A172 (cell line): ENCODE measurements around the gene GRIP2. TPM values are rescaled to one million over a fixed set of nuclear protein-coding genes. Genes with fewer than 3 reads are reported as not detected.

Source experiments
- DNase-seq: peaks from one replicate; pipeline ENCODE4 v3.0.0-alpha.2; 2015; ENCODE audit warnings: low spot score
- total RNA-seq: library from RNA; depleted of rRNA; stranded (reverse); fragments of >200 nt; shearing (Covaris generic); gene quantifications from 2 replicates; pipeline ENCODE4 v1.2.3, GENCODE V29; 2014

GRIP2 gene
- total RNA-seq, 1 experiment from 2014 or later = not detected

DNA sequence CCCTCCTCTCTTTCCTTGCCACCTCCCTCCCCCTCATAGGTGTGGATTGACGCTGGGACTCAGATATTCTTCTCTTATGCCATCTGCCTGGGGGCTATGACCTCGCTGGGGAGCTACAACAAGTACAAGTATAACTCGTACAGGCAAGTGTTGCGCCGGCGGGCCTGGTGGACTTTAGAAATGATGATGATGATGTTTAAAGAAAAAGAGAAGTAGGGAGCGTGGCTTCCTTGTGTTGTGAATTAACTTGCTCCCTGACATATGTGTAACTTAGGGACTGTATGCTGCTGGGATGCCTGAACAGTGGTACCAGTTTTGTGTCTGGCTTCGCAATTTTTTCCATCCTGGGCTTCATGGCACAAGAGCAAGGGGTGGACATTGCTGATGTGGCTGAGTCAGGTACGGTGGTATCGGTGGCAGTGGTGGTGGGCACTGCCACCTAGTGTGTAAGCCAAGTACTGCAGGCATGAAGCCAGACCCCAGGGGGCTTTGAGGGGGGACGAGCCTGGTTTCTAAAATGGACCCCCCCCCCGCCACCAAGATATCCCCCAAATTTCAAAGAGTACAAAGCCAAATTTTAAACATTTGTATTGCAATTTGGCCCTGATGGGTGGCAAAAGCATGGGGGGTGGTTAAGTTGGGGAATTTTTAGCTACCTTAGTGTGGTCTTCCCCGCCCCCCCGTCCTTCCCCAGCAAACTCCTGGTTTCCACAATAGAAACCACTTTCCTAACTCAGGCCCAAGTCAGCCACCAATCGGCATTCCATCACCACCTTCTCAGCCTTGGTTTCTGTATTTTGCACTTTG lies 72.1 kb downstream of the GRIP2 start:
- no peak for DNase-seq

DNA sequence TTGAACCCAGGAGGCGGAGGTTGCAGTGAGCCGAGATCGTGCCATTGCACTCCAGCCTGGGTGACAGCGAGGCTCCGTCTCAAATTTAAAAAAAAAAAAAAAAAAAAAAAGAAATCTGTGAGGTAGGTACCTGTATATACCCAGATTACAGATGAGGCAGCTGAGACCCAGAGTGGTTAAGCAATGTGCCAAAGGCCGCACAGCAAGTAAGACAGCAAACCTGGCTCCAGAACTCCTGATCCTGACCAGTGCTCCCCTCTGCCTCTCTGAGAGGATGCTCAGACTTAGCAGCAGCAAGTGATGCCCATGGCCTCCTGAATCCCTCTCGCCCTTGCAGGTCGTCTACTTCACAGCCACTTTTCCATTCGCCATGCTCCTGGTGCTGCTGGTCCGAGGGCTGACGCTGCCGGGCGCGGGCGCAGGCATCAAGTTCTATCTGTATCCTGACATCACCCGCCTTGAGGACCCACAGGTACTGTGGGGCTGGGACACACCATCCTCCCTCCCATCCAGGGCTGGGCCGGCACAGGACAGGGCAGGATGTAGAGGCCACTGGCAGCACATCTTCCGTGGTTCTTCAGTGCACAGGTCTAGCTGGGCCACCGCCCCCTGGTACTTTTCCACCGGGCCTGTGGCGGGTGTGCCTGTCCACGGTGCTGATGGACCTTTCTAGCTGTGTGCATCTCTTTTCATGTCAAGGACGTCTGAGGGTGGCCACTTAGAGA lies 73.8 kb downstream of the GRIP2 start:
- no peak for DNase-seq

GRCh38 chr3:14465425-14465824 lies 74.7 kb downstream of the GRIP2 start:
- no peak for DNase-seq

- no peak for DNase-seq
These were observed 75.6 kb downstream of the GRIP2 start for GRCh38 chr3:14464521-14464920.

GRCh38 chr3:14464141-14464465 lies 76.0 kb downstream of the GRIP2 start:
- DNase-seq = no peak

GRCh38 chr3:14463330-14464140 lies 76.6 kb downstream of the GRIP2 start:
- no peak for DNase-seq

DNA sequence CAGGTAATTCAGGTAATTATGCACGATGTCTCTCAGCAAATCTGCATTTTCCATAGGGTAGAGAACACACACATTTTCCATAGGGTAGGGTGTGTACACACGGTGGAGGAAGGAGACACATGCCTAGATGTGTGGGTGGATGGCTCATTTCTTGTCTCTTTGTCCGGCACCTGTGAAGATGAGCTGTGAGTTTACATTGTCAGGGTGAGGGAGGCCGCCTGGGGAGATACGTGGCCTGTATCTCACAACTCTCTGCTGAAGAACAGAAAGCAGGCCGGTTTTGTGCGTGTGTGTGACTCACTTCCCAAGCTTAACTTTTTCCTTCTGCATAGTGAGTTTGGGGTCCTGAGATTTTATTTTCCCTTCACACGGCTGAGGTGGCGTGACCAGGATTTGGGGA lies 77.4 kb downstream of the GRIP2 start:
- no peak for DNase-seq

DNA sequence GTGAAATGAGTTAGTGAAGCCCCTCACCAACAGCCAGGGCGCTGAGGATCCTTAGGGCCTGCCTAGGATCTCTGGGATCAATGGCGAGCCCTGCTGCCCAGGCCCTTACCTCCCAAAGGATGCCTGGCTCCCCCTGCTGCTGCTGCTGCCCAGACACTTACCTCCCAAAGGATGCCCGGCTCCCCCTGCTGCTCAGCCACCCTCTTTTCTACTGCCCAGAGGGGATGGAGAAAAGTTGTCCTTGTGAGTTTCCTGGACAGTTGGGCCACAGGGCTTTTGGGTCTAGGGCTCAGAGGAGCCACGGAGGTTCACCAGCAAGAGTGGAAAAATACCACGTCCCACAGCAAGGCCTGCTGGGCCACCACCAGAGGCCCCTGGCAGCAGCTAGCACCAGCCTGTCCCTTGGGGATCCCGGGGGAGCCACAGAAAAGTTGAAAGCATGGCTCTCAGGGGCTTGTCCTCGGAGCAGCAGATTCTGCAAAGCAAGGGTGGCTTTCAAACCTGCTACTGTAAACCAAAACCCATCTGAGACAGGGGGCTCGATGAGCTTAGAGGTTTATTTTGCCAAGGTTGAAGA lies 78.3 kb downstream of the GRIP2 start:
- DNase-seq = peak; percentile 68

- DNase-seq = no peak
These were observed 79.0 kb downstream of the GRIP2 start for GRCh38 chr3:14461006-14461747.

- DNase-seq = peak; percentile 73
These were observed 79.7 kb downstream of the GRIP2 start for GRCh38 chr3:14460342-14461005.

GRCh38 chr3:14459787-14460186 lies 80.4 kb downstream of the GRIP2 start:
- DNase-seq = no peak

DNA sequence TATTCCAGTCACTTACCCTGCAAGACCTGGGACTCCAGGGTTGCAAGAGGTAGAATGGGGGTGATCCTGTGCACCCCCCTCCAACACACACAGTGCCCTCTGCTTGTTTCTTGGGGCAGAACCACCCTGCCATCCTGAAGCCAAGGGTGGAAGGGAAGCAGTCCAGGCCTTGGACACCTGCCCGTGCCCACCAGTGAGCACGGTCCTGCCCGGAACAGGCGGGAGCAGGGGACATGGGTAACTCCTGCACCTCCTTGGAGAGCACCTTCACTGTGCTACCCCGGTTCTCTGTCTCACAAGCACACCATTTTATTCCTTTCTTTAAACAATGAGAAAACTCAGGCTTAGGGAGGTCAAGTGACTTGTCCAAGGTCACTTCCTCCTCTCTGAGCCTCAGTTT lies 80.8 kb downstream of the GRIP2 start:
- DNase-seq = no peak

DNA sequence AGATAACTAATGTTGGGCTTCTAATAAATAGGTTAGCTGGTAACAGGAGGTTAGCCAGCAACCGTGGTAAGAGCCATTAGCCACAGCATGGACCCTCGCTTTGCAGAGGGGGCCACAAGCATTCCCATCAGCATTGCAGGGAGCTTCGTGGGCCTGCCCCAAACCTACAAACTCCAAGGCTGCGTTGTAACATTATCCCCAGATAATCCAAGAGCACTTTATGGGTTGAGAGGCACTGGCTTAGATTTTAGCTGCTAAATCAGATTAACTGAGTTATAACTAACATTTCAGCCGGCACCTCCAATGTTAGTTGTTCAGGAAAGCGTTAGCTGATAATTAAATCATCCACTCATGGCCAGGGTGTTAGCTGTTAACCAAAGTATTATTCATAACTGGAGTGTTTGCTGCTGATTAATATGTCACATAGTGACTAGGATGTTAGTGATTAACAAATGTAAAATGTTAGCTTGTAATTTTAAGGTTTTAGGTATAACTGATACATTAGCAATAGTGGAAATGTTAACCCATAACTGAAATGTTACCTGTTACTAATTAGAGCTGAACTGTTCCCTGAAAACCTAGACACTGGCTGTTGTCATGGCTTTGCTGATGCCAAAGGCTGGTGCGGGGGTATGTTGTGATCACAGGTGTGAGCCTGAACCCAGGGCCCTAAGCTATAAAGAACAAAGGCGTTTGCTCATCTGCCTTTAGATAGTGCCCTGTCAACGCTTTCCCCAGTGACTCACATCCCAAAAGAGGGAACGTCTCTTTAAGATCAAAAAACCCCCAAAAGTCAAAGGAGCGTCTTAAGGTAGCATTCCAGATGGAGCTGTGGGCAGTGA lies 81.5 kb downstream of the GRIP2 start:
- DNase-seq = no peak

- no peak for DNase-seq
These were observed 82.1 kb downstream of the GRIP2 start for GRCh38 chr3:14457999-14458398.

DNA sequence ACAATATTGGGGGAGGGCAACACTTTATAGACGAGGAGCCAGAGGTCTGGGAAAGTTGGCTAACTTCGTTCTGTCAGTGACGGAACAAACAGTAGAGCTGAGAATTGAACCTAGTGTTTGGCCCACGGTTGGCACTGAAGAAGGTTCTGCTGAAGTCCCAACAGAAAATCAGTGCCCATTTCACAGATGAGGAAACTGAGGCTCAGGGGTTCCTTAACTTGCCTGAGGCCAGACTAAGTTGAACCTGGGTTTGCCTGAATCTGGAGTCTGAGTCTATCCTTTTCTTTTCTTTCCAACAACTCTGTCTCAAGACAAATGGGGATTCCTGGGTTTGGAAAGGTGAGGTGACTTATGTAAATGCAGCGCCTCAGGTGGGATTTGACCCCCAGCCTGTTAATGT lies 82.7 kb downstream of the GRIP2 start:
- no peak for DNase-seq

DNA sequence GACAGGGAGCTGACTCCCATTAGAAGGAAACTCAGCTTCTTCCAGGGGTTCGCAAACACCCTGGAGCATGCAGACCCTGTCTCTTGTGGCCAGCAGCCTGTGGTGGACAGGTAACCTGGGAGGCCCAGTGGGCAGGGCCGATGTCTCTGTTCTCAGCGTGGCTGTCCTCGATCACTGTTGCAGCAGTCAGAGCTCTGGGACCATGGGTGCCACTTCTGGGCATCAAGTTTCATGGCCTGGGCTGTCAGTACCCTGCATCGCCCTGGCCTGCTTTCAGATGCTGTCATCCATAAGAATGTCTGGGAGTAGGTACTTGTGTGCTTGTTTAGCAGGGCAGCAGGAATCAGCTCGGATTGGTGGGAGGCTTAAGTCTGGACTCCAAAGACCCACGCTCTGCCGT lies 83.3 kb downstream of the GRIP2 start:
- DNase-seq = no peak

DNA sequence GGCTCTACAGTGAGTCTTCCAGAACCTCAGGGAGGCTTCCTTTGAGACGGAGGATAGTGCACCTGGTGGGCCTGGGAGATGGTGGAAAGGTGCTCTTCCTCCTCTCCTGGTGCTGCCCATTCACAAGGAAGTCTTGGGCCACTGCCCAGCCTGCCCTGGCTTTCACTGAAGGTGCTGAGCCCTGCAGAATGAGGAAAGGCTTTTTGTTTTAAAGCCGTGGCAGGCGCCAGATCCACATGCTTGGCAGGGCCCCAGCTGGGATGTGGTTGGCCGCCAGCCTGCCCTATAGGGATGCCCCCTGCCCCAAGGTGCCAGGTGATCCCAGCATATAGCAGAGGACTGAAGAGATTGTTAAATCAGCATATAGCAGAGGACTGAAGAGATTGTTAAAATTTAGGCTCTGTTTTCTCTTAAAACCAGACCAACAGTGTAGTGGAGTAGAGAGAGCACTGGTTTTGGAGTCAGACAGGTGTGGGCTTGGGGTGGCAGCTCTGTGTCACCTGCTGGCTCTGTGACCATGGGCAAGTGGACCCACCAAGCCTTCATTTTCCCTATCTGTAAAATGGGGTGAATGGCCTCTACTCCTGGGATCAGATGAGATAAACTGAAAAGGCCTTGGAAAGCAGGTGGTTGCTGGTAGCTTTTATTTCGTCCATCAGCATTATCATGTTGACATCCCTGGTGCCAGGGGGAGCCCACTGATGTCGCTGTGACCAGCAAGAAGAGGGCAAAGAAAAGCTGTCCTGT lies 84.4 kb downstream of the GRIP2 start:
- no peak for DNase-seq

DNA sequence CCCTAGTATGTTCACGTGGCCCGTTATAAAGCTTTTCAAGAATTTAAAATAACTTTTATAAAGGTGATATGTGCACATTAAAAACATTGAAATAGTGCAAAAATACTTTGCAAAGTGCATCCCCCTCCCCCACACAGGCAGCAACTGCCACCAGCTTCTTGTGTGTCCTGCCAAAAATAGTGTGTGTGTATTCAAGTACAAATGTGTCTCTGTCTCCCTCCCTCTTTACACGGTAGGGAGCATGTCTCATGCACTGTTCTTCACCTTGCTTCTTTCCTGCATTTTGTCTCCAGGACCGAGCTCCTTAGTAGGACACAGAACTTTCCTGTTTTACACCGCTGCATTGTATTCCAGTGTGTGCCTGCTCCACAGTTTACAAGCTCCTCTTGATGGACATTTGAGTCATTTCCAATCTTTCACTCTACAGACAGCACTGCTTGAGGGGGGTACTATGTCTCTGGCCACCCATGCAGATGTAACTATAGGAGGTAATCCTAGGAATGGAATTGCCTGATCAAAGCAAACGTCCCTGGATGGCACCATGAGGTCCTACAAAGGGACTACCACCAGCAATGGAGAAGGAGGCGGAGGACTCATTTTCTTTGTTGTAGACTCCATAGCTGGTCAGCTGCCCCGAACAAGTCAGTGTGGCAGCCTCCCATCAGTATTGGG lies 85.4 kb downstream of the GRIP2 start:
- DNase-seq = no peak
